Activated CD8-positive, alpha-beta memory T cell treated with anti-CD3 and anti-CD28 coated beads, Interleukin-2, amount 50 U/mL, for 24 hours (primary cell): ENCODE results near the gene SMYD3.
"Not testable (repeated sequence)": the region's sequence is repeated elsewhere in the genome, so short reads cannot be mapped to it uniquely, and the experiment has no call there.

ENCODE experiments used
- DNase-seq: peaks from one replicate; pipeline ENCODE4 v3.0.0-alpha.2; 2020; ENCODE audit errors: extremely low read depth

SMYD3 gene

DNA sequence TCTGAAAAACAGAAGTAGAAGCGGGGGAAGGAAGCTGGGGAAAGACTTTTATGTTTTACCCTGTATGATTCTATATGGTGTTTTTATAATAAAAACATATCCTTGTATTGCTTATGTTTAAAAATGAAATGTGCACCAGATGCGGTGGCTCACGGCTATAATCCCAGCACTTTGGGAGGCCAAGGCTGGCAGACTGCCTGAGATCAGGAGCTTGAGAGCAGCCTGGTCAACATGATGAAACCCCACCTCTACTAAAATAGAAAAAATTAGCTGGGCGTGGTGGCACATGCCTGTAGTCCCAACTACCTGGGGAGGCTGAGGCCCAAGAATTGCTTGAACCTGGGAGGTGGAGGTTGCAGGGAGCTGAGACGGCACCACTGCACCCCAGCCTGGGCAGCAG lies 155.4 kb downstream of the SMYD3 start:
- no peak for DNase-seq

DNA sequence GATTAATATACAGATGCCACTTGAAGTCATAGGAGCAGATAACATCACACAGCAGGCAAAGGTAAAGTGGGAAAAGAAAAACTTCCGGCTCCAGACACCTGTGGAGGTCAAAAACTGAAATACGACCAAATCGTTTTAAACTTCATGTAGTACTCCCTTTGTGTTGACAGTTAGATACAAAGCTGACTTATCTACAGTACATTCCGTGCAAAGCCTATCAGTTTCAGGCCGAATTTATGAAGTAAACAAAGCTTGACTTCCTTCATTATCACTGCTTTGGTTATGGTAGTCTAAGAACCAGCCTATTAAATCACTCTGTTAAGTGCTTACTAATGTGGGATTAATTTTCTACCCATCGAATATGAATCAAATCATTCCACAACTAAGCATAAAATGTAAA lies 156.3 kb downstream of the SMYD3 start:
- DNase-seq, result no peak

DNA sequence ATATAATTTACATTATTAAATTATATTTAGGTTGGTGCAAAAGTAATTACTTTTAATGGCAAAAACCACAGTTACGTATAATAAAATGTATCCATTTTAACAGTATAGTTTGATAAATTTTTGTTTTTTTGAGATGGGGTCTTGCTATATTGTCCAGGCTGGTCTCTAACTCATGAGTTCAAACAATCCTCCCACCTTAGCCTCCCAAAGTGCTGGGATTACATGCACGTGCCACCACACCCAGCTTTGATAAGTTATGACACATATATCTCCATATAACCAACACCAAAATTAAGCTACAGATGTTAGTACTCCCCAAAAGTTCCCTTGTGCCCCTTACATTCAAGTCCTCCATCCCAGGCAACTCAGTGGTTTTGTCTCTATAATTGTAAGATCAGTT lies 163.1 kb downstream of the SMYD3 start:
- no peak for DNase-seq

DNA sequence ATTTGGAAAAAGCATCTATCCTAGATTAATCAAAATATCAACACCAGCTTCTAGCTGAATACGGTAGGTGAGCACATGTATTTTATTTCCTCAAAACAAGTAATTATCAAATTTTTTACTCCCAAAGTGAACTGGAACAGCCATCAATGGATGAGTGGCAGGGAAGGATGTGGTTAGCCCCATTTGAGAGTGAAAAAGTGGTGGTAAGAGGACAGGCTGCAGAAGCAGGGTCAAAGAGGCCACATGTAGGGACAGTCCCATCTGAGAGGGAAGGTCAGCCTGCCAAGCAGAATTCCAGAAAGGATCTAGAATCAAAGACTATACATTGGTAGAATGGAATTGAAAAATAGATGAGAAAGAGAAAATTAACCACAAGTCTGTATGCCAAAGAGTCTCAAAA lies 163.8 kb downstream of the SMYD3 start:
- no peak for DNase-seq

DNA sequence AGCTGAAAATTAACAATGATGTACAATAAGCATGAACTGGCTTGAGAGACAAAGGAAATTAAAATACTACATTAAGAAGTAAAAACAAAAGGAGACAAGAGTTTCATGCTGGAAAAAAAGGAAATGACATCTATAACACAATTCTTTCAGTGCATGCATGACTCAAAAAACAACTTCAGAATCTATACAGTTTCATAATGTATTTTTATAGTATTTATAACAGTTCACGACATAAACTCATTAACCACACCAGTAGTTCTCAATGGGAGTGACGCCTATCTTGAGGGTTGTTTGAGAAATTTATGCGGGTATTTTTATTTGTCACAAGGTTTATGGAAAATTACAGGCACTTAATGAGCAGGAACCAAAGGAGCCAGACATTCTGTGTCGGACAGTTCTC lies 168.5 kb downstream of the SMYD3 start:
- no peak for DNase-seq

DNA sequence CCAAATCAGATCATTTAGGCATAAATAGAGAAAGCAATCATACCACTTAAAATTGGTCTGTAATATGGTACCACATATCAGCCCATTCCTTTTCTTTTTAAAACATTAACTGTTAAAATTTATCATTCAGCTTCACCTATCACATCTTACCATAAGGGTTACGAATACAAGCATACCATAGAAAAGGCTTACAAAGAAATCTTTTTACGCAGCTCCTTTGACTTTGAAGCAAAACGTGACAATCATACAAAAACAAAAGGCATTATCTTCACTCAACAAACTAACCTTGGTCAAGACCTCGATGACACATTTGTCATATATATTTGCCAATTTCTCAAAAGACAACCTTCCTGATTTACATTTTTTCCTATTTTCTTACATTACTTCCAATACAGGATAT lies 169.0 kb downstream of the SMYD3 start:
- no peak for DNase-seq

DNA sequence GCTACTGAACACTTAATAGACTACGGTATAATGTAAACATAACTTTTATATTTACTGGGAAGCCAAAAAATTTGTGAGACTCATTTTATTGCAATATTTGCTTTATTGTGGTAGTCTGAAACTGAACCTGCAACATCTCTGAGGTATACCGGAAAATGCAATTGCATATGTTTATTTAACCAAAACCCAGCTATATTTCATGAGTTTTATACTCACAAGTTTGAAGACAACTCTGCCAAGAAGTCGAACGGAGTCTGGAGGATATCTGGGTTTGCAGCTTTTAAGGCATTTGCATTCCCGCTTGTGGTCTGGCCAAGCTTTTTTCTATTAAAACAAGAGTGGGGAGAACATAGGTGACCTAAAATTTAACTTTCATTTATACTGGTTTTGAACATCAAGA lies 171.9 kb downstream of the SMYD3 start:
- no peak for DNase-seq

DNA sequence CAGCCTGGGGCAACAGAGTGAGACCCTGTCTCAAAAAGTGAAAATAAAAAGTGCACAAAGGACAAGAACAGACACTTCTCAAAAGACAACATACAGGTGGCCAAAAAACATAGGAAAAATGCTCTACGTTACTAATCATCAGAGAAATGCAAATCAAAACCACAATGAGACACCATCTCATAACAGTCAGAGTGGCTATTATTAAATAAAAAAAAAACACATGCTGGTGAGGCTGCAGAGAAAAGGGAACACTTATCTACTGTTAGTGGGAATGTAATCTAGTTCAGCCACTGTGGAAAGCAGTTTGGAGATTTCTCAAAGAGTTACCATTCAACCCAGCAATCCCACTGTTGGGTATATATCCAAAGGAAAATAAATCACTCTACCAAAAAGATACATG lies 173.2 kb downstream of the SMYD3 start:
- no peak for DNase-seq

DNA sequence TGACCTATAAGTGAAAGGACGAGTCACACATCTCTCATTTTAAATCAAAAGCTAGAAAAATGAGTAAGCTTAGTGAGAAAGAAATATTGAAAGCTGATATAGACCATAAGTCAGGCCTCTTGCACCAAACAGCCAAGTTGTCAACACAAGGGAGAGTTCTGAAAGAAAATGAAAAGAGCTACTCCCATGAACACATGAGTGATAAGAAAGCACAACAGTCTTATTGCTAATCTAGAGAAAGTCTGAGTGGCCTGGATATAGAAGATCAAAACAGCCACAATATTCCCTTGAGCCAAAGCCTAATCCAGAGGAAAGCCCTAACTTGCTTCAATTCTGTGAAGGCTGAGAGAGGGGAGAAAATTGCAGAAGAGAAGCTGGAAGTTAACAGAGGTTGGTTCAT lies 175.0 kb downstream of the SMYD3 start:
- DNase-seq, result no peak

DNA sequence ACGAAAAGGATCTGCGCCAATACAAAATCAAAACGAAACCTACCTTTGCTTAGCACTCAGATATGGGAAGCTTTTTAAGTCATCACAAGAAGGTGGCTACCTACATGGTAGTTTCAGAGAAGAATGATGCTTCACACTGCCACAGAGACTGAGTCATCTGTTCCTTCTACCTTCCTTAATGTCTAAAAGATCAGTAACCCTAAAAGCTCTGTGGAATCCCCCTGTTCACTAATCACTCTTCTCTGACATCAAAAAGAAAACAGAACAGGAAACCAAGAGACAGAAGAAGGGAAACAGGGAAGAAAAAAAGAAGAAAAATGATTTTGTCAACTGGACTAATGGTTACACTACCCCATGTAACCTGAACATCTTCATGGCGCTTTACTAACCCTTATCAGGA lies 177.2 kb downstream of the SMYD3 start:
- no peak for DNase-seq

DNA sequence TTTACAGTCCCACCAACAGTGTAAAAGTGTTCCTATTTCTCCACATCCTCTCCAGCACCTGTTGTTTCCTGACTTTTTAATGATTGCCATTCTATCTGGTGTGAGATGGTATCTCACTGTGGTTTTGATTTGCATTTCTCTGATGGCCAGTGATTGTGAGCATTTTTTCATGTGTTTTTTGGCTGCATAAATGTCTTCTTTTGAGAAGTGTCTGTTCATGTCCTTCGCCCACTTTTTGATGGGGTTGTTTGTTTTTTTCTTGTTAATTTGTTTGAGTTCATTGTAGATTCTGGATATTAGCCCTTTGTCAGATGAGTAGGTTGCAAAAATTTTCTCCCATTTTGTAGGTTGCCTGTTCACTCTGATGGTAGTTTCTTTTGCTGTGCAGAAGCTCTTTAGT lies 177.8 kb downstream of the SMYD3 start:
- not testable (repeated sequence) for DNase-seq

DNA sequence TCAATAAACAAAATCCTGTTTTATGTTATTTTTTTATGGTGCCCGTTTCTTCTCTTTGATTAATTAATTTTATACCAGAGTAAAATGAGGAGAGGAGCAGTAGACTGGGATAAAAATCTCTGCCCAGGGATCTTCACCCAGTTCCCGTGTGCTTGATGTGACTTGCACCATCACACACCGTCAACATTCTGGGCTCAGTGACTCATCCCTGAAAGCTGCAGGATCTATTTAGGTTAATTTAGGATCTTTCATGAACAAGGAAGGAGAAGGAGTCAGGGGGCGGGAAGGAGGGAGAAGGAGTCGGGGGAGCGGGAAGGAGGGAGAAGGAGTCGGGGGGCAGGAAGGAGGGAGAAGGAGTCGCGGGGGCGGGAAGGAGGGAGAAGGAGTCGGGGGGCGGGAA lies 182.4 kb downstream of the SMYD3 start:
- DNase-seq, result no peak

DNA sequence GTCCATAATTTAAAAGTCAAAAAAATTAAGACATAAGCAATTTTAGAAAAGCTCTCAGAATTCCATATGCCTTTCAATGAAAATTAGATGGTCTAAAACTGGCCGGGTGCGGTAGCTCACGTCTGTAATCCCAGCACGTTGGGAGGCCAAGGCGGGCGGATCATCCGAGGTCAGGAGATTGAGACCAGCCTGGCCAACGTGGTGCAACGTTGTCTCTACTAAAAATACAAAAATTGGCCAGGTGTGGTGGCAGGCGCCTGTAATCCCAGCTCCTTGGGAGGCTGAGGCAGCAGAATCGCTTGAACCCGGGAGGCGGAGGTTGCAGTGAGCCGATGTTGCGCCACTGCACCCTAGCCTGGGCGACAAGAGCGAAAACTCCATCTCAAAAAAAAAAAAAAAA lies 183.0 kb downstream of the SMYD3 start:
- DNase-seq, result not testable (repeated sequence)

DNA sequence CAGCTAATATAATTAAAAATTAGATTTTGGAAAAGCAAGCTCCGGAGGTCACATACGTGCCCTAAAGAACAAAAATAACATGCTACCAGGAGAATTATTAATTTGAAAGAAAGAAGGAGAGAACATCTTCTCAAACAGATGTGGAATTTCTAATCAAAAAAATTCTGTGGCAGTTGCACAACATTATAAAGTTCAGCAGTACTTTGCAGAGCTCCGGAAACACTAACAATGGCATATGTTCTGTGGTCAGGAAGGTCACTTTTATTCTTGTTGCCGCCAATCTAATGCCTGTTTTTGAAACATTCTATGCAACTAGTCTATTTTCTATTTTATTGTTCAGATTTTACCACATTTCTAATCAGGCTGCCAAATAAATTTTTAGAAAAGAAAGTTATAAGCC lies 186.8 kb downstream of the SMYD3 start:
- no peak for DNase-seq

DNA sequence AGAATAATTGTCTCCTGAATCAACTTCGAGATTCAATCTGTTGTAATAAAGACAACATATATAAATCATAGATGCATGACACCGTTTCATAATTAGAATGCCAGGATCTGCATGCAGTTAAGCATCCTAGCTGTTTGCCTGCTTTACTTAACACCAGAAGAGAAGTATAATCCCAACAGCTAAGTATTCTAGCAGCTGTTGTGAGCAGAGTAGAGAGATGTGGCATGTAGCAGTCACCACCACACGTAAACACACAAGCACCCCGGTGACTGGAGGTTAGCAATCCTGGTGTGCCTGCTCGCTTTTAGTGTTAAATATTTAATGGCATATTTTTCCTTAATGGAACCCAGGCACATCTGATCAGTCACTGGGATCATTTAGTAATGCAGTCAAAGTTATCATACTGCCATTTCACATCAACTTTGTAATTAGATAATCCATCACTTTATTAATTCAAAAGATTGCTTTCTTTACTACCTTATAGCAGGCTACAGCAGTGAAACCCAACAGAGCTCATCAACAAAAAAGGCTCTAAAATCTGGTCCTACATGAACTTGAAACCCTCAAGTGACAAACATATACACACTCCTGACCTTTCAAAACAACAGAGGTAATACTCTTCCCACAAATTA lies 187.9 kb downstream of the SMYD3 start:
- DNase-seq, result no peak

DNA sequence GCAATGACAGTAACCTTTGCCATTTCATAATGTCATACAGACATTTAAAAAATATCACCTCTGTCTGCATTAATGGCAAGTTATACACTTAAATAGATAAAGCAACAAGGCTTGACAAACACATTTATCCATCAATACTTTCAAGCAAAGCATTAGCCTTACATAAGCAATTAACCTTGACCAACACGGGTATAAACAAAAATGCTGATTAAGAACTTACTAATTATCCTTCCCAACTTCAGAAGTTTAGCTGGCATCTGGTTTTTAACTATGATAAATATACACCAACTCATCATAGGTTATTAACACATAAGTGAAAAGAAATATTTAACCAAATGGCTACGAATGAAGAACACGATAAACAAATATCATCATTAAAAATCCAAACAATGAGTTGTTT lies 188.5 kb downstream of the SMYD3 start:
- DNase-seq, result no peak

DNA sequence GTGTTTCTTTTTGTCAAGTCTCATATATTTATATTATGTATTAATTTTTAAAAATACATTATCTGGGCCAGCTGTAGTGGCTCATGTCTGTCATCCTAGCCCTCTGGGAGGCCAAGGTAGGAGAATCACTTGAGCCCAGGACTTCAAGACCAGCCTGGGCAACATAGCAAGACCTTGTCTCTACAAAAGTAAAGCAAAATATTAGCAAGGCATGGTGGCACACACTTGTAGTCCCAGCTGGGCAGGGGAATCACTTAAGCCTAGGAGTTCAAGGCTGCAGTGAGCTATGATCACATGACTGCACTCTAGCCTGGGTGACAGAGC lies 189.1 kb downstream of the SMYD3 start:
- DNase-seq, result no peak

DNA sequence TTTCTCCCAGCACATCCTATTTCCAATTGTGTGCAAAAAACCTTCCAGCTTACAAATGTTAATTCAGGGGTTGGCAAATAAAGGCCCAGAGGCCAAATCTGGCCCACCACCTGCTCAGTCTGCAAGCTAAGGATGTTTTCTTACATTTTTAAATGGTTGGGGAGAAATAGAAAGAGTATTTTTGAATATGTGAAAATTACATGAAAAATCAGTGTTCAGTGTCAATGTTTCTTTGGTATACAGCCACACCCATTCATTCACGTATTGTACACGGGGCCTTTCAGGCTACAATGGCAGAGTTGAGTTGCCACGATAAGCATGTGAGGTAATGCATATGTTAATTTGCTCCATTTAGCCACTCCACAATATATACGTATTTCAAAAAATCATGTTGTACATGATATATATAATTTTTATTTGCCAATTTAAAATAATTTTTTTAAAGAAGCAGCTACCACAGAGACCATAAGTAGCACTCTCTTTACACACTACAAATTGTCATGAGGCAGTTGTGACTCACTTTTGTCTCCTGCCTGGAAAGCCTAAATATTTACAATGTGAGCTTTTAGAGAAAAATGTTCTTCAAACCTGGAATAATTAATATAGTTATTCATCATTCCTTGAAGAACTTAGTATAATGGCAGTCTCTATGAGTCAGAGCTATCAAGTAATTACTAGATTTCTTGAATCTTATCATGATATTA lies 189.6 kb downstream of the SMYD3 start:
- no peak for DNase-seq

DNA sequence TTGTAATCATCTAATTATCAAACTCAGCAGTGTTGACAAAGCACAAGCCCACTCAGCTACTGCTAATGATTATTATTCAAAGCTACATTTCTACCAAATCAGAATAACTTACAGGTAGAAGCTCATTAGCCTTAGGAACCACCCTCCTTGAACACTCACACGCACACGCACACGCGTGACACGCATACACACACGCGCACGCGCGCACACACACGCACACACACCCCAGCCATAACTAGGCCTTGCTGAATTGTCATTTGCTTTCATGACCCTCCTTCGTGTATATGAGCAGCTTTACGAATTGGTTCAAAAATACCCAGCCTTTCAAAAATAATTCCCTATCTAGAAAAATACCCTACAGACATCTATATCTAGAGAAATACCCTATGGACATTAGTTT lies 195.6 kb downstream of the SMYD3 start:
- no peak for DNase-seq

DNA sequence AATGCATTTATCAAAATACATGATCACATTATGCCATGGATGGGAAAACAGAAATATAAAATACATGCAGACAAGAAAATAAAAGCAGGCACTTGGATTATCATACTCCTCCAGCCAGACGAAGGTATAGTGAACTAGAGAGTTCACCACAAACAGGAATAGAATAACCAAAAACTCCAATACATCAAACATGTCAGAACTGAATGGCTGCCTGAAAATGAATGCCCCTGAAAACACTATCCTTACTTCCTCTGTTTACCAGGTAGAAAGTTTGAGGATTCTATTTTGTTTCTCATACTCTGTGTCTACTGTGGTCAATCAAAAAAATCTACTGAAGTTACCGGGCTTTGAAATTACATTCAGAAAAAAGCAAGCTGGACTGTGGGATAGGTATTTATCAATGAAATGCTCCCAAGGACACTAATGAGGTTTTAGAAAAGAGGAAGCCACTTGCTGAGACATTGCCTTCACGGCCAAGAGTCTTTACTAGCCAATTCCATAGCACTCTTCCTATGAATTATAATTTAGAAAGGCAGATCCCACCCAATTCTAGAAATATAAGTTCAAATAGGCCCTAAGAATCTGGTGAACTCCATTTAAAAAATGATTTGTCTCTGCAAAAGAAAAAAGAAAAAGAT lies 197.7 kb downstream of the SMYD3 start:
- no peak for DNase-seq

DNA sequence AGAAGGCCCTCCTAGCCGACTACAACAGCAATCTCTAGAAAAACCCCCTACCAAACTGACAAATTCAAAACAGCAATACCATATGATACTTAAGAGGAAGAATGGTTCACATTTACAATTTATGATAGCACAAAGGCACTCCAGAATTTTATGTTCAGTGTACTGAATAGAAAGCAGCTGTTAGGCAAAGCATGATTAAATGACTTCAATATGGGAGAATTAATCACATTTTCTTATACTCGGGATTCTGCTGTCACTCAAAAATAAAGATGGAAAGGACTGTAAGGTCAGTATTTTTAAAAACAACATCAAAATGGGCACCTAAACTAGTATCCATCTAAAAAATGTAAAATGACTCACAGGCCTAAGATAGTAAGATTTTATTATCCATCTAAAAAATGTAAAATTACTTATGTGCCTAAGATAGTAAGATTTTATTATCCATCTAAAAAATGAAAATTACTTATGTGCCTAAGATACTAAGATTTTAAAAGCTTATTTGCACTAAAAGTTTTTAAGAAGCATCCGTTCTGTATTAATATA lies 198.5 kb downstream of the SMYD3 start:
- no peak for DNase-seq

DNA sequence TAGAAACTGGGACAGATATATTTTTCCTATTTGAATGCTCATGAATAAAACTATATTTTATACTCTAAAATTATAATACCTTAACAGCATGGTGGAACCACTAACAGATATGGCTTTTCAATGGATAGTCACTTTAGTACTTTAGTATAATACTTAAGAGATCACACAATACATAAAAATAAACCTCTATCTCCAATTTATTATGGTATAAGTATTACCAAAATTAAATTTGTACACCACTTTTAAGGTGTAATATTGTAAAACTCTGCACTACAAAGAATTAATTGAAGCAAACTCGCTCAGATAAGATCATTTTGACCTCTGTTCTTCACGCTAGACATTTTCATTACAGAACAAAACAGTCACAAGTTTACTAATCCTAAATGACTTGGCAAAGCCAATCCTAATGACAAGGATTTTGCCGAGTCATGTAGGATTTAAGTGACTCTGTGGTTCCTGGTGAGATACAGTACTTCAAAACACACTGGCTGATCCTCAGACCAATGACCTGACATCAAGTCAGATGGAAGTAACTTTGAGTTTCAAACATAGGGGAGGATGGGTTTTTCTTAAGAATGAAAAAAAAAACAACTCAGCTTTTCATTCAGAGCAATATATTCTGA lies 200.6 kb downstream of the SMYD3 start:
- DNase-seq, result no peak
